ENCODE results near the gene NRIP3.

NRIP3 gene

DNA sequence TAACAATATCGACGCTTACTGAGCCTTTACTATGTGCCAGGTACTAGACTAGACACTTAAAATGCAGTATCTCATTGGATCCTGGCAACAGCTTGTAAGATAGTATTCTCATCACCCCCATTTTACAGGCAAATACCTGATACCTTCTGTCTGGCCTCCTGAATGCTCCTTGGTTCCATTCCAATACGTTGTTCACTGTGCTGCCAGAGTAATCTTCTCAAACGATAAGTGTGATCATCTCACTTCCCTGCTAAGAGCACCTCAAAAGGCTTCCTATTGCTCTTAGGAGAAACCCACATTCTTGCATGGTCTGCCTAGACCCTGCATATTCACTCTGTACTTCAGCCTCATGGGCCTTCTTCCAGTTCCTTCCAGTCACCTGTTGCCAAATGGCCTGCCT, 1.3 kb upstream of the NRIP3 start:
- Histone ChIP-seq H3K9ac (ENCODE audit: insufficient read length, low read depth) (no peak overlapping the region), H3K36me3 (ENCODE audit: insufficient read depth, insufficient read length, low read length) (no peaks in the 10 kb centered on the region), H3K9me3 (ENCODE audit: insufficient read depth, low read length) (no peaks in the 10 kb centered on the region), H3K27me3 (ENCODE audit: insufficient read depth, insufficient read length) (peaks cover 66% of the 10 kb centered on the region), H3K4me3 (ENCODE audit: insufficient read length, low read depth) (no peak overlapping the region), H3K4me1 (ENCODE audit: insufficient read depth, insufficient read length) (peaks cover 3% of the 10 kb centered on the region)
- DNase-seq (ENCODE audit: low read depth, low spot score) = no peak
- TF ChIP-seq YY1 (IDR thresholded peaks at IDR 0.05; ENCODE audit: insufficient read depth, insufficient read length) (no peak), ZNF274 (IDR thresholded peaks at IDR 0.05; ENCODE audit: low read depth, low read length) (no peak), SUZ12 (IDR thresholded peaks at IDR 0.05; ENCODE audit: extremely low read depth, insufficient read depth, insufficient read length) (no peak)

DNA sequence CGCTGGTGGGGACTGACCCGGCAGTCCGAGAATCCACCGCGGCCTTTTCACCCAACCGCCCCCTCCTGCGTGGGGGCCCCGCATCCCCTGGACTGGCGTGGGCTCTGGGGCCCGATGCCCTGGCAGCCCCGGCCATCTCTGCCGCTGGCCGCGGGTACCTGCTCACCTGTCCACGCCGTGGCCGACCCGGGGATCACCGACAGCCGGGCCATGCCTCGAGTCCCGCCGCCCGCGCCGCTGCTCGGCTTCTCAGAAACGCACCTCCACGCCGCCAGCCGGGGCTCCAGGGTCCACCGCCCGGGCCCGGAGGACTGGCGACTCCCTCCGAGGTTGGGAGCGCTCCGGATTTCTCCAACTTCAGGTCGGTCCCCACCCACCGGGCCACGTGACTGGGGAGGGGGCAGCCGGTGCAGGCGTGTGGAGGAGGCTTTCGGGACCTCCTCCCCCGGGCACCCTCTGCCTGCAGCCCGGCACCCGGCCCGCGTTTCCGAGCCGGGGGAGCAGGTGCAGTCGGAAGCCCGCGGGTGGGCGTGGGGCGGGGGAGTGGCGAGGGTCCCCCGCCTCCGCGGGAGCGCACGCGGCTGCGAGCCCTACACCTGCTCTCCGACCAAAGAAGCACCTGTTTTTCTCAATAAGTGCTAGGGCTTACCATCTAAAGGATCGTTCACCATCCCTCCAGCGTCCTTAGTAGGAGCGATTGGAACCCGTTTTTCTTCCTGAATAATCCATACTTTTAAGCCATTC, 554 bp upstream of the NRIP3 start:
- H3K27me3 ChIP-seq (ENCODE audit: insufficient read depth, insufficient read length) = peaks cover 66% of the 10 kb centered on the region
- H3K36me3 ChIP-seq (ENCODE audit: insufficient read depth, insufficient read length, low read length) = no peaks in the 10 kb centered on the region
- peak overlapping the region; percentile 51 for H3K4me3 ChIP-seq (ENCODE audit: insufficient read length, low read depth)
- peak overlapping the region; percentile 64 for H3K9ac ChIP-seq (ENCODE audit: insufficient read length, low read depth)
- peaks cover 3% of the 10 kb centered on the region for H3K4me1 ChIP-seq (ENCODE audit: insufficient read depth, insufficient read length)
- no peak for TF ChIP-seq YY1 (IDR thresholded peaks at IDR 0.05; ENCODE audit: insufficient read depth, insufficient read length)
- TF ChIP-seq SUZ12 (IDR thresholded peaks at IDR 0.05; ENCODE audit: extremely low read depth, insufficient read depth, insufficient read length) = peak; percentile 6
- no peak for DNase-seq (ENCODE audit: low read depth, low spot score)
- H3K9me3 ChIP-seq (ENCODE audit: insufficient read depth, low read length) = no peaks in the 10 kb centered on the region

DNA sequence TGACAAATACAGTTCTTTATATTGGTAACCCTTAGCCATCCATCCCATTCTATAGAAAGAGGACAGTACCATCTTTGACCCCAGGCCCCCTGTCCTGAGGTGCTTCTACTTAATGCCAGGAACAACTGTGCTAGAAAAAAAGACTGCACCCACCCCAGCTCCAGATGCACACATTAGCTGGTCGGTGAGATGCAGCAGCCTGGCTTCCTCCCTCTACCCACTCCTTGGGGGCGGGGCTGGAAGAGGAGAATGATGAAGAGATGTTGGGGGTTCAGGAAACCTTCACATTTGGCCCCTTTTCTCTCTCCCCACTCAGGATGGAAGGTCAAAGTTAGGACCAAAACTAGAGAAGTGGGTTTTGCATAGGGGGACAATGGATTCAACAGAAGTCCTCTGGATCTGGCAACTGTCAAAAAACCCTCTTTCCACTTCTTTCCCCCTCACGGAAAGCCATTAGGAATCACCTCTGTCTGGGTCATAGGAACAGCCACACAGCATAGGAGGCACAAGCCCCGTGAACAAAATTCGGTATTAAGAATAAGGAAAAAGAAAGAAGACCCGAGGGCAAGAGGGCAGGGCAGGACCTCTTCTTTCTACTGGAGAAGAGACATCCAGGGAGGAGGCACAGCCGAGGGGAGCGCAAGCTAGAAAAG, 755 bp downstream of the NRIP3 start:
- Histone ChIP-seq H3K4me1 (ENCODE audit: insufficient read depth, insufficient read length) (peaks cover 3% of the 10 kb centered on the region), H3K9me3 (ENCODE audit: insufficient read depth, low read length) (no peaks in the 10 kb centered on the region), H3K27me3 (ENCODE audit: insufficient read depth, insufficient read length) (peaks cover 63% of the 10 kb centered on the region), H3K4me3 (ENCODE audit: insufficient read length, low read depth) (peak overlapping the region; percentile 51), H3K36me3 (ENCODE audit: insufficient read depth, insufficient read length, low read length) (no peaks in the 10 kb centered on the region), H3K9ac (ENCODE audit: insufficient read length, low read depth) (peak overlapping the region; percentile 64)
- no peak for TF ChIP-seq SUZ12 (IDR thresholded peaks at IDR 0.05; ENCODE audit: extremely low read depth, insufficient read depth, insufficient read length)
- no peak for TF ChIP-seq ZNF274 (IDR thresholded peaks at IDR 0.05; ENCODE audit: low read depth, low read length)
- no peak for TF ChIP-seq YY1 (IDR thresholded peaks at IDR 0.05; ENCODE audit: insufficient read depth, insufficient read length)
- no peak for DNase-seq (ENCODE audit: low read depth, low spot score)

DNA sequence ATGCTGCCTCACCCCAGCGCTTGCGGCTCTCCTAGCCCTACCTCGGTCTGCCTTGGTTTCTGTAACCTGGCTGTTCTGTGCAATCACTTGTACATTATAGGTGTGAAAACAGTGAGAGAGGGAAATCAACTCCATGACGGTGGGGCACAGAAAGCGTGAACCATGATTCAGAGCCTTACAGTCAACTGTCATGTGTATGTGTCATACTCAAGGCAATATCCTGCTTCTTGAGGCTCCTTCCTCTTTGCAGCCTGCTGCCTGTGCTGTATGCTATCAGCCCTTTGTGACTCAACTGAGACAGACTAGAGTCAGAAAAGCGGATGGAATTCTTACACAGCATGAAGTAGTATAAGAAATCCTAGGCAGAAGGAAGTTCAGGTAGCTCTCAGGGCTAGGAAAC, 2.1 kb downstream of the NRIP3 start:
- Histone ChIP-seq H3K4me1 (ENCODE audit: insufficient read depth, insufficient read length) (peaks cover 3% of the 10 kb centered on the region), H3K36me3 (ENCODE audit: insufficient read depth, insufficient read length, low read length) (no peaks in the 10 kb centered on the region), H3K9me3 (ENCODE audit: insufficient read depth, low read length) (no peaks in the 10 kb centered on the region), H3K4me3 (ENCODE audit: insufficient read length, low read depth) (no peak overlapping the region), H3K9ac (ENCODE audit: insufficient read length, low read depth) (no peak overlapping the region), H3K27me3 (ENCODE audit: insufficient read depth, insufficient read length) (peaks cover 57% of the 10 kb centered on the region)
- no peak for DNase-seq (ENCODE audit: low read depth, low spot score)
- no peak for TF ChIP-seq SUZ12 (IDR thresholded peaks at IDR 0.05; ENCODE audit: extremely low read depth, insufficient read depth, insufficient read length)
- no peak for TF ChIP-seq YY1 (IDR thresholded peaks at IDR 0.05; ENCODE audit: insufficient read depth, insufficient read length)
- no peak for TF ChIP-seq ZNF274 (IDR thresholded peaks at IDR 0.05; ENCODE audit: low read depth, low read length)

DNA sequence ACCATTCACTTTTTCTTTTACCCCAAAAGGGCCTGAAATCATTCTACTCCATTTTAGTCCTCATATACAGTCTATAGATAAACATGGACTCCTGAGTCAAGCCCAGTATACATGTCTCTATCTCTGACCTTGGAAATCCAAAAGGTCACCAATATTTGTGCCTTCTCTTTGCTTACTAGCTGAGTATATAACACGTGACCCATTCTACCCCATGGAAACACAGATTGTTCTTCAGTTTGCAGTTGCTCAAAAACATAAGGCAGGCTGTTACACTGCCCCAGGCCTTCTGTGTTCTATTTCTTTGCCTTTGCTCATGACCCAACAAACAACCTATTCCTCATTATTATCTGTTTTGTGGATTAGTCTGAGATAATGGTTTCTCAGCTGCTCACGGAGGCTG, 5.8 kb downstream of the NRIP3 start:
- no peaks in the 10 kb centered on the region for H3K9me3 ChIP-seq (ENCODE audit: insufficient read depth, low read length)
- TF ChIP-seq YY1 (IDR thresholded peaks at IDR 0.05; ENCODE audit: insufficient read depth, insufficient read length) = no peak
- no peaks in the 10 kb centered on the region for H3K36me3 ChIP-seq (ENCODE audit: insufficient read depth, insufficient read length, low read length)
- DNase-seq (ENCODE audit: low read depth, low spot score) = no peak
- no peak overlapping the region for H3K9ac ChIP-seq (ENCODE audit: insufficient read length, low read depth)
- H3K27me3 ChIP-seq (ENCODE audit: insufficient read depth, insufficient read length) = peaks cover 20% of the 10 kb centered on the region
- no peak overlapping the region for H3K4me3 ChIP-seq (ENCODE audit: insufficient read length, low read depth)
- H3K4me1 ChIP-seq (ENCODE audit: insufficient read depth, insufficient read length) = no peaks in the 10 kb centered on the region

DNA sequence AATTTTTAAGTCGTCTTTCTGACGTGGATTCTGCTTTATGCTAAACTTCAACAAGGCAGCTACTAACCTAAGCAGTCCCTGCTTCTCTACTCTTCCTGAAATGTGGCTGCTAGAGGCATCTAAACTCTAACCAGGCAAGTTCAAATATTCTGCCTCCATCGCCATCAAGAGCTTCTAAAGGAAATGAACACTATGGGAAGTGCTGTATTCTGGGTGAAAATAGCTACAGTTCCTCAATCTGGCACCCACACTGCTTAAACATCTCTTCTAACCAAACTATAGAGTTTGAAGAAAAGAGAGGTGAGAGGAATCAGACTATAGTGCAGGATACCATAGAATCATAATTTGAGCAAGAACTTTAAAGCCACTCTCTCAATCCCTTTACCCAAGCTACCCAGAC, 6.3 kb downstream of the NRIP3 start:
- no peak for TF ChIP-seq YY1 (IDR thresholded peaks at IDR 0.05; ENCODE audit: insufficient read depth, insufficient read length)
- TF ChIP-seq SUZ12 (IDR thresholded peaks at IDR 0.05; ENCODE audit: extremely low read depth, insufficient read depth, insufficient read length) = no peak
- no peak for TF ChIP-seq ZNF274 (IDR thresholded peaks at IDR 0.05; ENCODE audit: low read depth, low read length)
- Histone ChIP-seq H3K27me3 (ENCODE audit: insufficient read depth, insufficient read length) (peaks cover 14% of the 10 kb centered on the region), H3K4me3 (ENCODE audit: insufficient read length, low read depth) (no peak overlapping the region), H3K9ac (ENCODE audit: insufficient read length, low read depth) (no peak overlapping the region), H3K4me1 (ENCODE audit: insufficient read depth, insufficient read length) (no peaks in the 10 kb centered on the region), H3K9me3 (ENCODE audit: insufficient read depth, low read length) (no peaks in the 10 kb centered on the region), H3K36me3 (ENCODE audit: insufficient read depth, insufficient read length, low read length) (no peaks in the 10 kb centered on the region)
- DNase-seq (ENCODE audit: low read depth, low spot score) = no peak

DNA sequence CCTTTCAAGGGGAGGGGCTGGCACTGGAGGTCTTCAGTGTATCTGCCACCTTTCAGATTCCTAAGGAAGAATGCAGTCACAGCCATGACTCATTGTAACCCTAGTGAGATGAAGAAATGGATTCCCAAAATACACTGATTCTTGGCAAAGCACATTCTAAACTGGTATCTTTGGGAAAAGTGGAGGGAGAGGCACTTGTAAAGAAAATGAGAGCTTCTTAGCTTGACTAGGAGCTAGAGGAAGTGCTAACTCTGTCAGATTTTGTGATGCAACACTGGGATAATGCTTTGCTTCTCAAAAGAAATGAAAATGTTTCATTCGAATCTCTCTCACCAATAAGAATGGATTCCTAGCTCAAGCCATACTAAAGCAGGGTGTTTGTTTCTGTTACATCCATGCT, 14.3 kb downstream of the NRIP3 start:
- Histone ChIP-seq H3K36me3 (ENCODE audit: insufficient read depth, insufficient read length, low read length) (peaks cover 4% of the 10 kb centered on the region), H3K9me3 (ENCODE audit: insufficient read depth, low read length) (no peaks in the 10 kb centered on the region), H3K27me3 (ENCODE audit: insufficient read depth, insufficient read length) (no peaks in the 10 kb centered on the region), H3K9ac (ENCODE audit: insufficient read length, low read depth) (no peak overlapping the region), H3K4me3 (ENCODE audit: insufficient read length, low read depth) (no peak overlapping the region), H3K4me1 (ENCODE audit: insufficient read depth, insufficient read length) (no peaks in the 10 kb centered on the region)
- no peak for DNase-seq (ENCODE audit: low read depth, low spot score)
- TF ChIP-seq YY1 (IDR thresholded peaks at IDR 0.05; ENCODE audit: insufficient read depth, insufficient read length) (no peak), SUZ12 (IDR thresholded peaks at IDR 0.05; ENCODE audit: extremely low read depth, insufficient read depth, insufficient read length) (no peak), ZNF274 (IDR thresholded peaks at IDR 0.05; ENCODE audit: low read depth, low read length) (no peak)

Measured in NT2/D1 (cell line).